ENCODE measurements around the gene ZNF10.

DNA sequence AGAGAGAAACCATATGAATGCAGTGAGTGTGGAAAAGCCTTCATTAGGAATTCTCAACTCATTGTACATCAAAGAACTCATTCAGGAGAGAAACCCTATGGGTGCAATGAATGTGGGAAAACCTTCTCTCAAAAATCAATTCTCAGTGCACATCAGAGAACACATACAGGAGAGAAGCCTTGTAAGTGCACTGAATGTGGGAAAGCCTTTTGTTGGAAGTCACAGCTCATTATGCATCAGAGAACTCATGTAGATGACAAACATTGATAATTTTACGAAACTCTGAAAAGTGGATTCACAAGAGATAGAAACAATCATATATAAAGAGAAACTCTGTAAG lies 73.8 kb downstream of the ZNF10 start:
- TF ChIP-seq, protein P1, sequence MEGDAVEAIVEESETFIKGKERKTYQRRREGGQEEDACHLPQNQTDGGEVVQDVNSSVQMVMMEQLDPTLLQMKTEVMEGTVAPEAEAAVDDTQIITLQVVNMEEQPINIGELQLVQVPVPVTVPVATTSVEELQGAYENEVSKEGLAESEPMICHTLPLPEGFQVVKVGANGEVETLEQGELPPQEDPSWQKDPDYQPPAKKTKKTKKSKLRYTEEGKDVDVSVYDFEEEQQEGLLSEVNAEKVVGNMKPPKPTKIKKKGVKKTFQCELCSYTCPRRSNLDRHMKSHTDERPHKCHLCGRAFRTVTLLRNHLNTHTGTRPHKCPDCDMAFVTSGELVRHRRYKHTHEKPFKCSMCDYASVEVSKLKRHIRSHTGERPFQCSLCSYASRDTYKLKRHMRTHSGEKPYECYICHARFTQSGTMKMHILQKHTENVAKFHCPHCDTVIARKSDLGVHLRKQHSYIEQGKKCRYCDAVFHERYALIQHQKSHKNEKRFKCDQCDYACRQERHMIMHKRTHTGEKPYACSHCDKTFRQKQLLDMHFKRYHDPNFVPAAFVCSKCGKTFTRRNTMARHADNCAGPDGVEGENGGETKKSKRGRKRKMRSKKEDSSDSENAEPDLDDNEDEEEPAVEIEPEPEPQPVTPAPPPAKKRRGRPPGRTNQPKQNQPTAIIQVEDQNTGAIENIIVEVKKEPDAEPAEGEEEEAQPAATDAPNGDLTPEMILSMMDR (conservative IDR thresholded peaks at IDR 0.05 in 1 of 2, IDR thresholded peaks at IDR 0.05 in 1 of 2; ENCODE audit: low read depth in 1 of 2, low read length in 2 of 2), result no peak
- no peak for TF ChIP-seq EZH2 (IDR thresholded peaks at IDR 0.05; ENCODE audit: low read length, missing control alignments)

Data from fibroblast of lung (primary cell).